HUDEP-2 (cell line): ENCODE measurements around the gene NR1H4.
"Not testable (repeated sequence)": the region's sequence is repeated elsewhere in the genome, so short reads cannot be mapped to it uniquely, and the experiment has no call there.

Experiments used
- DNase-seq, 76 experiments: peaks; one replicate each; lab custom pipeline; 2025; ENCODE audit not compliant: unreplicated experiment in 76 of 76; lab: John Stamatoyannopoulos, UW

NR1H4 gene

DNA sequence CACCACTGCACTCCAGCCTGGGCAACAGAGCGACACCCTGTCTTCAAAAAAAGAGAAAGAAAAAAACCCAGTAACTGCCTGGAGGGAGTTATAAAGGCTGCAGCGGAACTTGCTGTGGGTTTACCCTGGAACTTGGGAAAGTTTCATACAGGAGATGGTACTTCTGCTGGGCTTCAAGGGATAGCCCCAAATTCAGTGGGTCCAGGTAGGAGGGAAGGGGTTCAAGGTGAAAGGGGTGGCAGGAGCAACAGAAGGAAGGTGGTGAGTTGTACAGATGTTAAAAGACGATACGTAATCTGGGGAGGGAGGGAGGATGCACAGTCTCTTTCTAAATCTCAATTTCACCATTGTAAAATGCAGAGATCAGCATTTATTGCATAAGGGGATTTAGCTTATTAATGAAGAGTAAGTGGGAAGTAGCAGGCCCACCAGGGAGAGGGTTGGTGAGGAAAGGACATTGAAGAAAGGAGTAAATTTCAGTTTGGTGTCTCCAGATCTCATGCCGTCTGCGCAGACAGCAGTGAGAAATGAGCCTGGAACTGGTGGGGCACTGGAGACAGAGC is 91.3 kb downstream of the NR1H4 start:
- DNase-seq: no peak

DNA sequence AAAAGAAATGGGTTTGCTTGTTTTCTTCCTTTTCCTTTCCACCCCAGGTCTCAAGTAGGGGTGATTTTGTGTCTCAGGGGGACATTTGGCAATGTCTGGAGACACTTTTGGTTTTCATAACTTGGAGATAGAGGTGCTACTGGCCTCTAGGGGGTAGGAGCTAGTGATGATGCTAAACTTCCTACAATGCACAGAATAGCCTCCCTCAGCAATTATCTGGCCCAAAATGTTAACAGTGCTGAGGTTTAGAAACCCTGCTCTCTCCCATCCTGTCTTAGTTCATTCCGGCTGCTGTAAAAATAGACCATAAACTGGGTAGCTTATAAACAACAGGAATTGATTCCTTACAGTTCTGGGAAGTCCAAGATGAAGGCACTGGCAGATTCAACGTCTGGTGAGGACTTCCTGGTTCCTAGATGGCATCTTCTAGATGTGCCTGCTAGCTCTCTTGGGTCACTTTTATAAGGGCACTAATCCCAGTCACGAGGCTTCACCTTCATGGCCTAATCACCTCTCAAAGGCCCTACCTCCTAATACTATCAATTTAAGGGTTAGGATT is 92.4 kb downstream of the NR1H4 start:
- DNase-seq: no peak

DNA sequence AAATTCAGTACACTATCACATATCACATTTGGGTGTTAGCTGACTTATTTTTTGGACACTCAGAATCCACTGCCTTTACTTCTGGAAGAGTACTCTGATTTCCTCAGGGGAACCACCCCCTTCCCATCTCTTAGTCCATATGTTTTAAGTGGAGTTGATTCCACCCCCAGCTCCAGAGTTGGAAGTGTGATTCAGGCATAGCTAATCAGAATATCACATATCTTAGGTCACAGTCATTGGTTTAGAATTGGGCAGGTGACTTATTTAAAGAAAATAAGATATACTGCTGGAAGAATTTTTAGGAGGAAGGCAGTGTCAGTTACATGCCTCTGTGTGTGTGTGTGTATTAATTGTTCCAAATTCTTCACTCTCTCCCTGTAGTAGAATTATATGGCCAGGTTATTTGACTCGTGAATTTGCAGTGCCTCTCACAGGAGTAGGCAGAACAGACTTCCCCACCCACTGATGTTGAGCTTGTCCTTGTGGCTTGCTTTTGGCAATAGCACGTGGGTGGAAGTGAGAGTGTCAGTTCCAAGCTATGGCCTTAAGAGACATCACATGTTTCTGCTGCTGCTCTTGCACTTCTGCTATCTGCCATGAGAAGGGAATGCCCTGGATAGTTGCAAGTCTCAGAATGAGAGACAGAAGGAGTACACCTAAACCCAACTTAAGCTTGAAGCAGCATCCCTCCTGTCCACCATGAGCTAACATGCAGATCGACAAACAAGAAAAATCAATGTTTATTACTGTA is 93.4 kb downstream of the NR1H4 start:
- DNase-seq: peak in 27 of 76 experiments; percentile 2 to 44 (median 21)

DNA sequence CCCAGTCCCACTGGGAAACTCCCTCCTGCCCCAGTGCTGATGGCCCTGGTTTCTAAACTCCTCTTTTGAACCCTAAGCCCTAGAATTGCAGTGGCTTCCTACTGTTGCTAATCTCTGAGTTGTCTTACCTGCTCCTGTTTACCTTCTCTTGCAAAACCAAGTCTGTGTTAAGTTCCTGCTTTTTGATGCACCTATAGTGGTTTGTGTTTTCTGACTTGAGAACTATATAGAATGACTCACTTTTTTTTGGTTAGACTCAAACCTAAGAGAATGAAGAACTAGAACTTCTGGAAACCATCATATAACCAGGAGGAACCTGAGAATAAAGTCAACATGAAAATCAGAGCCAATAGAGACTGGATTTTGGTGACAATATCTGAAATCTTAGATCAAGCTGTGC is 94.3 kb downstream of the NR1H4 start:
- DNase-seq: no peak

DNA sequence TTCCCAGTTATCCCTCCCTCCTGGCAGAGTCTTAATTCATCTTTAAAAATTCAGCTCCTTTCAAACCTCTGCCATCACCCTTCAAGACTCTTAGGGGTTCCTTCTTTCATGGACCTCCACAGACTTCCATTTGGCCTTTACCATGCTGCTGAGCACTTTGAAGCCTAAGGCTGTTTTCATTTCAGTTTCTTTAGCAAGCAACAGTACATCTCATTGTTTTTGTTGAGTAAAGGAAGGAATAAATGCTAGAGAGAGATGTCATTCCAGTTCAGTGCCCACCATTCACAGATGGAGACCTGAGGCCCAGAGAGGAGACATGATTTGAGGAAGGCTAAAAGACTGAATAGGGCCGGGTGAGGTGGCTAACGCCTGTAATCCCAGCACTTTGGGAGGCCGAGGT is 98.5 kb downstream of the NR1H4 start:
- no peak for DNase-seq

DNA sequence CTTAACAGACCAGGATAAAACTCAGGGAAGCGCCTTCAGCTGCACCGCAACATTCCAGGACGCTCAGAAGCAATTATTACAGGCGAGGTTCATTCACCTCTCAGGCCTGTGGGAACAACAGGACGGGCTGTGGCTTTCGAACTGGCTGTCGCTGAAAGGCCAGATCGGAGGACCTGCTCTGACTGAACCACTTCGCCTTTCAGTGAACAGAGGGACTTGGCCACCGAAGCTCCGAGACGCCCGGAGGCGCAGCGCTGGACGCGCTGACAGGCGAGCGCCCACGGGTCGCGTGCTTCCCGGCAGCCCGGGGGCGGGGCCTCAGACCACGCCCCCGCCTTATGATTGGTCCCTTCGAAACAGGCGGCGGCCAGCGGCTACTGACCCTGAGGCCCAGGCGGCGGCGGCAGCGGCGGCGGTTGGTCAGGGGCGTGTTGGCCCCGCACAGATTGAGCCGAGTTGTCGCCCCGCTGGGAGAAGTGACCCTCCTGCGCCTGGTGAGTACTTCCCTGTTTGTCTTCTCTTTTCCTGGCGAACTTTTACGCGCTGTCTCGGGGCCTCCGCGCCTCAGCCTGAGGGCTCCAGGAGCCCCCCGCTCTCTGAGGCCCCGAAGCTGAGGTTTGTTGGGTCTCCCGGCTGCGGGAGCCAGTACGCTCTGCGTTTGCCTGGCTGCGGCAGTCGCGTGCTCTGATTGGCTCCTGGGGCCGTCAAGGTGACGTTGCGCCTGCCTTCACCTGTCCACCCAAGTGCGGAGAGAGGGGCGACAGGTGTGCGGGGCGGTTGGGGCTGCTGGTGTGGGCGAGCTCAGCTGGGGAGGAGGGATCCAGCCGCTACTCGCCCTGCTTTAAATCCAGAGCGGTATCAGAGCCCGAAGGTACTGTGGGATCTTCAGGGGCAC is 99.9 kb downstream of the NR1H4 start, which contains the start of gene GAS2L3:
Gene GAS2L3, plus strand, starts transcription at position 393 of the 895 bp plus-strand sequence. CDS start 21,221 bp downstream, outside the sequence.
- peak in 74 of 76 experiments; percentile 24 to 91 (median 76) for DNase-seq

DNA sequence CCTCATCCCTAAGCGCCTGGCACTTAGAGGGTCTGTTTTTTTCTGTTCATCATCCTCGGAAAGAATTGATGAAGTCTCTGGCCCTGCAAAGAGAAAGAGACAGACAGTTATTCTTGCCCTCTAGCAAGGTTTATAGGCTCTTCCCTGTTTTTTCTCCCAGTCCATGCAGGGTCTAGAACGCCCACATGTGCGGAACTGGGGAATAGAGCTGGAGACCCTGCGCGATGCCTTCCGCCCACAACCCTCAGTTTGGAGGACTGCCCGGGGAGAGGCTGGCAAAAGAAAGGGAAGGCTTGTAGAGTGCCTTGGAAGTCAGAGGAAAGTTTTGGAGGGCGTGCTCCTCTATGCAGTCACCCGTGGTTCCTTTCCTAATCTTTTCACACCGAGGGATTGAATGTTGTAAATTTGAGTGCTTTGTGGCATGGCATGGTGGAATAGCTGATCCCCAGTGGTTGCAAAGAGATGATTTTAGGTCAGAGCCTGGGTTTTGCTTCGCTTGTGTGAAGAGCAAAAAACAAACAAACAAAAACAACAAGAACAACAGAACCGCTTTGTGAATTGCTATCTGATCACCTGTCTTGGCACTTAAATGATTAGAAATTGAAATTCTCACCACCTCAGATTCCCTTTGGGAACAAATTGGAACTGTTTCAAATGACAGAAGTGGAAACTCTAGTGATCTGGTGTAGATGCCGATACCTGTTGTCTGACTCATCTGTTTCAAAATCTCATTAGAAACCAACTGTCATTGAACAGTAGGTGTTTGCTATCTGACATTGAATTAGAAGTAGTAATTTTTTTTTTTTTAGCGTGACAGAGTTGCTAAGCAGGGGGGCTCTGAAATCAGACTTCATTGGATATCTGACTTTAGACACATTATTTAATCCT is 100.8 kb downstream of the NR1H4 start:
- DNase-seq: peak in 7 of 76 experiments; percentile 7 to 26 (median 15)

DNA sequence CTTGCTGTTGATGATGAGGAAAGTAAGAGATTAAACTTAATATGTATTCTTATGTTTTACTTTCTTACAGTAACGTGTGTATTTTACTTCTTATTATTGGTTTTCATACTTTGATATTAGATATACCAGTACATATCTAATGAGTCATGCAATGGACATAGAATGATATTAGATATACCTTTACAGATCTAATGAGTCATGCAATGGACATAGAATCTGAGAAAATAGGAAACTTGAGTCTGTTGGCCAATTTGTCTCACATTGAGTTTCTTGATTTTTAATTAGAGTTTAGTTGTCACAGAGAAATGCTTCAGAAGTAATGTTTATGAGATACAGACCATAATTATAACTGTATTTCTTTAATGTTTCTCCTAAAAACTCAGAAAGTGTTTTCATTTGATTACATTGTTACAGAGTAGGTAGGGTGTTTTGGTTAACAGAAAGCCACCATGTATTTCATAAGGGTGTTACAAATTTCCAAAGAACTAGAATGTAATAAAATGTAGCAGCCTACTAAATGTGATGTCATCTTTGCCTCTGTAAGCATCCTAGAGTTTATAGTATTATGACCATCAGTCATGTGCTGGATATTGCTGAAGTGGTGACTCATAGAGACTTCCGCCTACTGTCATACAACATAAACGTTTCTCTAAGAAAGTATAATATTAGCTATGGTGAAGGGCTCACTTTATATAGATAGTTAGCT is 102.8 kb downstream of the NR1H4 start:
- DNase-seq: peak in 24 of 76 experiments; percentile 1 to 53 (median 24)

DNA sequence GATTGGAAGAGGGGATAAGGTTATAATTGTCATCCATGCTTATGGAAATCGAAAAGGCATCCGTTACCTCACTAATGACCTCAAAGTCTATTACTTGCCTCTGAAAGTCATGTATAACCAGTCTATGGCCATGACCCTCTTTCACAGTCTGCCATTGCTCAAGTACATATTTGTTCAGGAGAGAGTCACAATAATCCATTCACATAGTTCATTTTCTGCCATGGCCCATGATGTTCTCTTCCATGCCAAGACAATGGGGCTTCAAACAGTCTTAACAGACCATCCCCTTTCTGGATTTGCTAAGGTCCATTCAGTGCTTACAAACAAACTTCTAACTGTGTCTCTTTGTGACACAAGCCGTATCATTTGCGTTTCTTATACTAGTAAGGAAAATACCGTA is 105.3 kb downstream of the NR1H4 start:
- DNase-seq: no peak

DNA sequence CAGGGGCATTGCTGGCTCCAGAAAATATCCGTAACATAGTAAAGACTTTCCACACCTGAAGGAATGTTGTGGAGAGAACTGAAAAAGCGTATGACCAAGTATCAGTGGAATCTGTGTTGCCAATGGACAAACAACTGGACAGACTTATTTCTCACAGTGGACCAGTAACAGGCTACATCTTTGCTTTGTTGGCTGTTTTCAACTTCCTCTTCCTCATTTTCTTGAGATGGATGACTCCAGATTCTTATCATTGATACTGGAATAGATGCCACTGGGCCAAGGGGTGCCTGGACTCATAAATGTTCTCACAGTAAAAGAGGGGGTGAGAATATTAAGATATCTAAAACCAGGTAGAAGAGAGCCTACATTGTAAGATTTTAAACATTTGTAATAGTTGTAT is 106.2 kb downstream of the NR1H4 start:
- DNase-seq: no peak

DNA sequence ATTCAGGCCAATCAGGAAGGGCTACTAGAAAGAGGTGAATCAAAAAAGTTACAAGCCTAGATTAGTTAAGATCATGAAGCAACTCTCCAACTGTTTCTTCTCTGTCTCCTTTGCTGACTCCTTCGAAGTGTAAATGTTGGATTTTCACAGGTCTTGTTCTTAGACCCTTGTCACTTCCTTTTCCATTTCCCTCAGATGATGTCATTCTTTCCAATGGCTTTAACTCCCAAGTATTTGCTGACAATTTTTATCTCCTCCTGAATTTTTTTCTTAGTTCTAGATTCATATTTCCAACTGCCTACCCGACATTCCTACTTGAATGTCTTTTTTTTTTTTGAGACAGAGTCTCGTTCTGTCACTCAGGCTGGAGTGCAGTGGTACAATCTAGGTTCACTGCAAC is 110.6 kb downstream of the NR1H4 start:
- DNase-seq: no peak

DNA sequence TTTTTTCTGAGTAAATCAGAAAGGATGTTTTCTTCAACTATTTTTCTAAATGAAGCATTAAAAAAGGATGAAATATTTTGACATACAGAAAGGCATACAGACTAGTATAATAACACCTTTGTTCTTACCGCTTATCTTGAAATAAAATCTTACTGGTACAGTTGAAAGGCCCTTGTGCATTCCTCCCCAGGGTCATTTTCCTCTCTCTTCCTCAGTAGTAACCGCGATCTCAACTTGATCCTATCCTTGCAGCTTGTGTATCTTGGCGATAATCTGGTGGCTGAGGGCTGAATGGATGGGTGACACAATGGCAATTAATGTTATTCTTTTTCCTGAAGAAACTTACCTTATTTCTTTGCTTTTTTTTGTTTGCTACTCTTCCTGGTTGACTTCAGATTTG is 118.3 kb downstream of the NR1H4 start:
- DNase-seq: no peak

DNA sequence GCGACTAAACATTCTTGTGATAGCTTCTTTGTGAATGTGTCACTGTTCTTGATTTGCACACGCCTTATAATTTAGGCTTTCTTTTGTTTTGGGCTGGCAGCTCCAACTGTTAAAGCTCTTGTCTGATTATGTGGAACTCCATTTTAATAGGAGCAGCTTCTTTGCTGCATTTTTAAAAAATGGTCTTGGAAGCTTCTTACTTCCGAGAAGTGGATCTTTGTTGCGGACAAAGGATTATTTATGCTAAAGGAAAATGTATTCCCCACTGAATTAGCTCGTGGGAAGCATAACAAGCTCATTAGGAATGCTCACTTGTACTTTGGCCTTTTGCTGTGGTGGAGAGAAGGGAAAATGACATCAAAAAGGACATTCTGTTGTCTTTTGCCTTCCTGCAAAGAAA is 119.8 kb downstream of the NR1H4 start:
- DNase-seq: no peak

DNA sequence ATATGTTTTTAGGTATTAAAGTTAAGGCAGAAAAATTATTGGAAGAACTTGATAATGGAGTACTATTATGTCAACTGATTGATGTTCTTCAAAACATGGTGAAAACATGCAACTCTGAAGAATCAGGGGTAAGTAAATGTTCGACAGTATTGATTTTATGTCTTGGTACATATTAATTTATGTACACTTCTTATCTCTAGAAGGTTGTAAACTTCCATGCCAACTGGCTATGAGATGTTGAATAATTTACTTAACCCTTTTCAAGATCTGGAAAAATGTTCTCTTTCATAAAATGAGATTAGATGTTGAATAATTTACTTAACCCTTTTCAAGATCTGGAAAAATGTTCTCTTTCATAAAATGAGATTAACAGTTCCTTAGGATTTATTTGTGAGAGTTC is 128.0 kb downstream of the NR1H4 start:
- DNase-seq: no peak

DNA sequence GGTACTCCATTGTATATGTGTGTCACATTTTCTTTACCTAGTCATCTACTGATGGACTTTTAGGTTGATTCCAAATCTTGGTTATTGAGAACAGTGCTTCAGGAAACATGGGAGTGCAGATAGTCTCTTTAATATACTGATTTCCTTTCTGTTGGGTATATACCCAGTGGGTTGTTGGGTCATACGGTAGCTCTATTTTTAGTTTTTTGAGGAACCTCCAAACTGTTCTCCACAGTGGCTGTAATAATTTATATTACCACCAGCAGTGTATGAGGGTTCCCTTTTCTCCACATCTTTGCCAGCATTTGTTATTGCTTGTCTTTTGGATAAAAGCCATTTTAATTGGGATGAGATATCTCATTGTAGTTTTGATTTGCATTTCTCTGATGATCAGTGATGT is 129.3 kb downstream of the NR1H4 start:
- not testable (repeated sequence) for DNase-seq

DNA sequence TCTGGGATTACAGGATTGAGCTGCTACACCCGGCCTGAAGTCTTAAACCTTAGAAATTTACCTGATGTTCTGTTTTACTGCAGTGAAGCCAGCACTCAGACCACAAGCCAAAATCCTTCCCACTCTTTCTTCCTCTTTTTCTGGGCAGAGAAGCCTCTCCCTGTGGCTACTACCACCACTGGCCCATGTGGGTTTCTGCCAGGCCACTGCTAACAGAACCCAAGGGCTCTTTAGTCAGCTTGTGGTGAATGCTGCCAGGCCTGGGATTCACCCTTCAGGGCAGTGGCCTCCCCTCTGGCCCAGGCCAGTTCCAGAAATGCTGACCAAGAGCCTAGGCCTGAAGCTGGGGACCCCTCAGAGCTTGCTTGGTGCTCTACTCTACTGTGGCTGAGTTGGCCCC is 135.1 kb downstream of the NR1H4 start:
- DNase-seq: peak in 4 of 76 experiments; percentile 2 to 19 (median 8)

DNA sequence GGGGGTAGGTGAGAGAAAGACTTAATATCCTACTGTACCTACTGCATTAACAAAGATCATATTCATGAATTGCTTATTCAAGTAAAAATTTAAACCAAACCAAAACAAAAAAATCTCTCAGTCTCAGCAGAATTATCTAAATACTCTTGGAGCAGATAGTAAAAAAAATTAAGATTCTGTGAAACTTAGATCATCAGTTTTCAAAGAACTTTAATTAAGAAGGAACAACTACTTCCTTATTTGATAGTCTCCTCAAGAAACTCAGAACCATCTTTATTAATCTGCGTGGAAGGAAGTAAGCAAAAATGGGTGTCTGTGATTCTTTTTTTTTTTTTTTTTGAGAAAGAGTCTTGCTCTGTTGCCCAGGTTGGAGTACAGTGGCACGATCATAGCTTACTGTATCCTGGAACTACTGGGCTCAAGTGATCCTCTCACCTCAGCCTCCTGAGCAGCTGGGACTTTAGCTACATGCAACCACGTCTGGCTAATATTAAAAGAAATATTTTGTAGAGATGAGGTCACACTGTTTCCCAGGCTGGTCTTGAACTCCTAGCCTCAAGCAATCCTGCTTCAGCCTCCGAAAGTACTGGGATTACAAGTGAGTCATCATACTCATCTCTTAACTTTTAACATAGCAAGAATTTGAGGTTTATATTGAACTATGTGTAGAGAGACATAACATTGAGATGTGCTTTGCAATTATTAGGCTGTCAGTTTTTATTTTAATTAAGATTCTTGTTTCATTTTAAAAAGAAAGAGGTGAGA is 137.2 kb downstream of the NR1H4 start:
- DNase-seq: no peak

DNA sequence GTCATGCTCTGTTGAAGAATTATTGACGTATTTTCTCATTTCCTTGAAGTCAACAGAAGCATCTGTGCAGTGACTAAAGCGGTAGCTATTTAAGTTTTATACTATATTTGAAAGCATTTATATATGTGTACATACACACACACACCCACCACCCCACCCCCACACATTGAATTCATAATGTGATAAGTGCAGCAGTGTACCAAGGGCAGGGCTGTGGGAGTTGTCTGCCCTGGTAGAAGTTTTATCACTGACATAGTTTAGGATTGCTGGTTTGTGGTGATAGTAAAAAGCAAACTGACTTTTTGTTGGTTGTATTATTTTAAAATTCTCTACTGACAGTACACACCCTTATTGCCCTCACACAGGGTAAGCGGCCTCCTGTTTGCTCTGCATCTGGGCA is 138.9 kb downstream of the NR1H4 start:
- peak in 73 of 76 experiments; percentile 31 to 91 (median 70) for DNase-seq
